ENCODE data around the gene H19. TPM values are rescaled to one million over a fixed set of nuclear protein-coding genes. Genes with fewer than 3 reads are reported as not detected.

H19 gene
- total and polyA plus RNA-seq, 2 experiments from 2014 or later, result 15.8 to 26.2 TPM

DNA sequence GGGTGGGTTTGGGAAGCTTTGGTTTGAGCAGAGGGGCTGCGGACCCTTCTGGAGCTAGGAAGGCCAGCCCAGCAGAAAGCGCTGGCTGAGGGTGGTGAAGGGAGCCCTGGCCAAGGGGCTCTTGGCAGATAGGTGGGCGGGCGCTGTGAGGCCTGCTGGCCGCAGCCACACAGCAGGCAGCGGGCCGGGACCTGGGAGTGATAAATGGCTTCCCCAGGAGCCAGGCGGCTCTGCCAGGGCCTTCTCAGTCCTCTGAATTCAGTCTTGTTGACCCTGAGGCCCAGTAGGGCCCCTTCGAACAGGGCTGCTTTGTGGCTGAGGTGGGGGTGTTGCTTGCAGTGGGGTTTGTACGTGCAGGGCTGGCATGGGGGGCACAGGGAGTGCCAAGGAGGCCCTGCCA lies 33.4 kb upstream of the H19 start:
- TF ChIP-seq, protein P1, sequence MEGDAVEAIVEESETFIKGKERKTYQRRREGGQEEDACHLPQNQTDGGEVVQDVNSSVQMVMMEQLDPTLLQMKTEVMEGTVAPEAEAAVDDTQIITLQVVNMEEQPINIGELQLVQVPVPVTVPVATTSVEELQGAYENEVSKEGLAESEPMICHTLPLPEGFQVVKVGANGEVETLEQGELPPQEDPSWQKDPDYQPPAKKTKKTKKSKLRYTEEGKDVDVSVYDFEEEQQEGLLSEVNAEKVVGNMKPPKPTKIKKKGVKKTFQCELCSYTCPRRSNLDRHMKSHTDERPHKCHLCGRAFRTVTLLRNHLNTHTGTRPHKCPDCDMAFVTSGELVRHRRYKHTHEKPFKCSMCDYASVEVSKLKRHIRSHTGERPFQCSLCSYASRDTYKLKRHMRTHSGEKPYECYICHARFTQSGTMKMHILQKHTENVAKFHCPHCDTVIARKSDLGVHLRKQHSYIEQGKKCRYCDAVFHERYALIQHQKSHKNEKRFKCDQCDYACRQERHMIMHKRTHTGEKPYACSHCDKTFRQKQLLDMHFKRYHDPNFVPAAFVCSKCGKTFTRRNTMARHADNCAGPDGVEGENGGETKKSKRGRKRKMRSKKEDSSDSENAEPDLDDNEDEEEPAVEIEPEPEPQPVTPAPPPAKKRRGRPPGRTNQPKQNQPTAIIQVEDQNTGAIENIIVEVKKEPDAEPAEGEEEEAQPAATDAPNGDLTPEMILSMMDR (IDR thresholded peaks at IDR 0.05; ENCODE audit: poor library complexity), result no peak
- TF ChIP-seq EZH2phosphoT487 (IDR thresholded peaks at IDR 0.05; ENCODE audit: low read depth, severe bottlenecking, unreplicated experiment) (no peak), EZH2 (IDR thresholded peaks at IDR 0.05; ENCODE audit: borderline replicate concordance) (no peak)
- no peak for DNase-seq (ENCODE audit: low spot score)
- WGBS (ENCODE audit: low lambda C conversion rate, missing lambda C conversion rate), result no CpG with 5 or more reads among the region's 10 CpGs

DNA sequence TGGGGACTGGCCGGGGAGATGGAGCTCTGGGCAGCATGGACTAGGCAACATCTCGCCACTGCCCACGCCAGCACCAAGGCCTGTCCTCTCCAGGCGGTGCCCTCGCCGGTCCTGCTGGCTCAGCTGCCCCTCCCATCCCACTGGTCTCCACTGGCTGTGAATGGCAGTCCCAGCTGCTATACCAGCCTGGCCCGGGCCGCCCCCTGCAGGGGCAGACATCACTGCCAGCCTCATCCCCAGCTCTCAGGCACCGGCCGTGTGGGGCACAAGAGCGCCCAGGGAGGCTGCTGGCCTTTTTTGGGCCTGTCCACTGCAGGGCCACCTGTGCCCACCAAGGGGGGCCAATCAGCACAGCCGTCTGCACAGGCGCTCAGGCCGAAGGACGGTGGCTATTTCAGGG lies 30.1 kb upstream of the H19 start:
- WGBS (ENCODE audit: low lambda C conversion rate, missing lambda C conversion rate), result no CpG with 5 or more reads among the region's 15 CpGs
- no peak for DNase-seq (ENCODE audit: low spot score)
- H4K20me1 ChIP-seq (ENCODE audit: insufficient read depth, poor library complexity, severe bottlenecking), result no peaks in the 10 kb centered on the region
- H3K4me1 ChIP-seq (ENCODE audit: insufficient read depth), result no peaks in the 10 kb centered on the region
- H3K27me3 ChIP-seq, result no peaks in the 10 kb centered on the region
- H3K9me3 ChIP-seq (ENCODE audit: low read depth), result no peaks in the 10 kb centered on the region
- H3K4me2 ChIP-seq, result no peak overlapping the region
- no peak overlapping the region for H3K4me3 ChIP-seq
- TF ChIP-seq, protein P1 (IDR thresholded peaks at IDR 0.05; ENCODE audit: poor library complexity), result no peak
- TF ChIP-seq EZH2phosphoT487 (IDR thresholded peaks at IDR 0.05; ENCODE audit: low read depth, severe bottlenecking, unreplicated experiment), result no peak
- no peak for TF ChIP-seq EZH2 (IDR thresholded peaks at IDR 0.05; ENCODE audit: borderline replicate concordance)
- H3K9me2 ChIP-seq (replicated peaks; ENCODE audit: insufficient read depth), result no peaks in the 10 kb centered on the region
- no peaks in the 10 kb centered on the region for H3K79me2 ChIP-seq
- H3K36me3 ChIP-seq (replicated peaks; ENCODE audit: insufficient read depth, low read depth), result no peaks in the 10 kb centered on the region
- no peak overlapping the region for H2AFZ ChIP-seq
- no peak overlapping the region for H3K27ac ChIP-seq

More for the DNA sequence above, 33.4 kb upstream of the H19 start:
- Histone ChIP-seq H3K4me1 (ENCODE audit: insufficient read depth) (no peaks in the 10 kb centered on the region), H3K9me3 (ENCODE audit: low read depth) (no peaks in the 10 kb centered on the region), H3K27ac (no peak overlapping the region), H3K9me2 (replicated peaks; ENCODE audit: insufficient read depth) (no peaks in the 10 kb centered on the region), H3K4me2 (no peak overlapping the region), H4K20me1 (ENCODE audit: insufficient read depth, poor library complexity, severe bottlenecking) (no peaks in the 10 kb centered on the region), H3K27me3 (no peaks in the 10 kb centered on the region), H2AFZ (no peak overlapping the region), H3K36me3 (replicated peaks; ENCODE audit: insufficient read depth, low read depth) (no peaks in the 10 kb centered on the region), H3K79me2 (no peaks in the 10 kb centered on the region), H3K4me3 (no peak overlapping the region)

DNA sequence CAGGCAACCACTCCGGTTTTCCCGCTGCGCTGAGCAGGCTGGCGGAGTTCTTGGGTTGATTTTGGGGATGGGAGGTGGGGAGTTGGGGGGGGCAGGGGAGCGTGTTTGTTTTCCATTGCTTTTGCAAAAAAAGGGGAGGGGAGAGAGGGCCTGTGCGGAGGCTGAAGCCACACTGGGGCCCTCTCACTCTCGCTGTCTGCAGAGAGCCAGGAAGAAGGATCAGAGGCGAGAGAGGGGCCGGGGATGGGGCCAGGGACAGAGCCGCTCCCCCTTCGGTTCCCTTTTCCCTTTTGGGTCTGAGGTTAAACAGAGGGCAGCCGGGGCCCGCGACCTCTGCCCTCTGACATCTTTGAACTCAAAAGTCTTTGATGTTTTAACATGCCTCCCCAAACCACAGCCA lies 17.4 kb upstream of the H19 start:
- Histone ChIP-seq H3K9me3 (ENCODE audit: low read depth) (no peaks in the 10 kb centered on the region), H3K27ac (no peak overlapping the region), H2AFZ (no peak overlapping the region), H4K20me1 (ENCODE audit: insufficient read depth, poor library complexity, severe bottlenecking) (no peaks in the 10 kb centered on the region), H3K27me3 (no peaks in the 10 kb centered on the region), H3K9me2 (replicated peaks; ENCODE audit: insufficient read depth) (no peaks in the 10 kb centered on the region), H3K36me3 (replicated peaks; ENCODE audit: insufficient read depth, low read depth) (no peaks in the 10 kb centered on the region), H3K4me1 (ENCODE audit: insufficient read depth) (no peaks in the 10 kb centered on the region), H3K4me2 (no peak overlapping the region), H3K79me2 (no peaks in the 10 kb centered on the region), H3K4me3 (no peak overlapping the region)
- TF ChIP-seq EZH2 (IDR thresholded peaks at IDR 0.05; ENCODE audit: borderline replicate concordance) (no peak), EZH2phosphoT487 (IDR thresholded peaks at IDR 0.05; ENCODE audit: low read depth, severe bottlenecking, unreplicated experiment) (no peak)
- TF ChIP-seq, protein P1 (IDR thresholded peaks at IDR 0.05; ENCODE audit: poor library complexity), result no peak
- whole genome bisulfite sequencing (ENCODE audit: low lambda C conversion rate, missing lambda C conversion rate), result no CpG with 5 or more reads among the region's 14 CpGs
- no peak for DNase-seq (ENCODE audit: low spot score)

DNA sequence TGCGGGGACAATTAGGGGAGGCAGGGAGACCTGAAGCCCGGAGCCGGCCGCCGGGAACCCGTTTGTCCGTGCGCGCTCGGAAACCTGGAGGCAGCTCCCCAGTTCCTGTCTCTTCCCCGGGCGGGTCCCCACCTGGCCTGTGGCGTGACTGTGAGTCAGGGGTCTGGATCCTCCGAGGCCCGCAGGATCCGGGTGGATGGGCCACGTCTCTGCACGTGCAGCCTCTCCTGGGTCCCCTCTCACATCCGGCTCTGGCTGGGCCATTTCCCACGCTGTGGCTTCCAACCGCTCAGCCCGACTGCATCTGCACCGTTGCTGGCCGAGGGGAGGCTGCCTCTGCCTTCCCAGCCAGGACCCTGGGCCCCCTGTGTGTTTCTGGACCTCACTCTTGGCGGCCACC lies 14.8 kb upstream of the H19 start:
- Histone ChIP-seq H3K4me2 (no peak overlapping the region), H3K4me1 (ENCODE audit: insufficient read depth) (no peaks in the 10 kb centered on the region), H3K4me3 (no peak overlapping the region), H3K36me3 (replicated peaks; ENCODE audit: insufficient read depth, low read depth) (no peaks in the 10 kb centered on the region), H3K9me3 (ENCODE audit: low read depth) (no peaks in the 10 kb centered on the region), H2AFZ (no peak overlapping the region), H4K20me1 (ENCODE audit: insufficient read depth, poor library complexity, severe bottlenecking) (no peaks in the 10 kb centered on the region), H3K79me2 (no peaks in the 10 kb centered on the region), H3K27me3 (no peaks in the 10 kb centered on the region), H3K9me2 (replicated peaks; ENCODE audit: insufficient read depth) (no peaks in the 10 kb centered on the region), H3K27ac (no peak overlapping the region)
- no CpG with 5 or more reads among the region's 25 CpGs for WGBS (ENCODE audit: low lambda C conversion rate, missing lambda C conversion rate)
- TF ChIP-seq, protein P1 (IDR thresholded peaks at IDR 0.05; ENCODE audit: poor library complexity), result no peak
- no peak for TF ChIP-seq EZH2 (IDR thresholded peaks at IDR 0.05; ENCODE audit: borderline replicate concordance)
- no peak for TF ChIP-seq EZH2phosphoT487 (IDR thresholded peaks at IDR 0.05; ENCODE audit: low read depth, severe bottlenecking, unreplicated experiment)
- no peak for DNase-seq (ENCODE audit: low spot score)
